GM19238 (cell line): ENCODE results near the gene SAMD9L.

ENCODE experiments used
- DNase-seq: peaks from one replicate; pipeline ENCODE4 v3.0.0; 2011; ENCODE audit warnings: low spot score; ENCODE audit not compliant: insufficient read length

The SAMD9L gene

DNA sequence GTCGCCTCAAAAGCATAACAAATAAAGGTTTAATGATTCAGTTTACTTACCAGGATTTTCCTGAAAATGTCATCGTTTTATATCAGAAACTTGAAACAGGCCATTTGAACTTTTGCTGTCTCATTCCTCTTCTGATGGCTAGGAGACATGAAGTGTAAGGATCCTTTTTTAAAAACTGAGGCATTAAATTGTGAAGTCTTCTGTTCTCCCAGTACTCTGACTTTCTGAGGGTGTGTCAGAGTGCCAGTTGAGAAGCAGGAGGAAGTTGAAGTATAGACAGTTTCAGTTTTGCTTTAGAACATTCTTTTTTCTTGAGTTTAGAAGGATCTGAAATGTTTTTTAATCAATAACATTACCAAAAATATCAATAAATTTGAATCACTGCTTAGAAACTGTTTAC is at the start of gene SAMD9L:
TSS of gene SAMD9L (minus strand) at position 242 of the 400 bp plus-strand sequence. CDS start 12,414 bp downstream, outside the sequence.
- DNase-seq, result peak; percentile 11

DNA sequence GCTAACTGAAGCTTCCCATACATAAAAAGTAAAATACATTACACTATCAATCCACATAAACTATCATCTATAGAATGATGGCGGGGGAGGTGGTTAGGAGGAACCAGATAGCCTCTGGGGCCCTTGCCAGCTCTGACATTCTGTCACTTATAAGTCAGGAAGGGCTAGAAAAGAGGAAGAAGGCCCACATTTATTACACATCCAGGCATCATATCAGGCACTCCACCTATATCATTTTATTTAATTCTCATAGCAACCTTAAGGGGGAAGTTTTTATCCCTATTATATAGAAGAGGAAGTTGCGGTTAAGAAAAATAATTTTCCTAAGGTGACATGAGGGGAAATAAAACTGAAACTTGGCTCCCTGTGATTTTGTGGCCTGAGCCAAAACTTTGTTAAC is 48.2 kb upstream of the SAMD9L start:
- no peak for DNase-seq

DNA sequence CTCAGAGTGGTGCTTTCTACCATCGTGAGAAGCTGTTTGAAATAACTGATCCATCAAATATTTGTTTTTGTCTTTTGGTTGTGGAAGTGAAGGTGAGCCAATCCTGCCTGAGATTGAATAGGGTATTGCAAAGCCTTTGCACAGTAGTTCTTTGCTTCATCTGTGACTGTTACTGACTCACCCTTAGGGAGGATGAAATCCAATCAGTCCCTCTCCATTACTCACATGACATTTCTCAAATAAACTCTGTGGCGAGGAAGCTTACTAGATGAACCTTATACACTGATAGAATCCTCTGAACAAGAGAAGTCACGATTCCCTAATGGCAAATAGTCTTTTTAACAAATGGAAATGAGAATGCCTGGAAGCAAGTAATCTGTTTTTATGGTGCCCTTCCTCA is 46.2 kb upstream of the SAMD9L start:
- no peak for DNase-seq

DNA sequence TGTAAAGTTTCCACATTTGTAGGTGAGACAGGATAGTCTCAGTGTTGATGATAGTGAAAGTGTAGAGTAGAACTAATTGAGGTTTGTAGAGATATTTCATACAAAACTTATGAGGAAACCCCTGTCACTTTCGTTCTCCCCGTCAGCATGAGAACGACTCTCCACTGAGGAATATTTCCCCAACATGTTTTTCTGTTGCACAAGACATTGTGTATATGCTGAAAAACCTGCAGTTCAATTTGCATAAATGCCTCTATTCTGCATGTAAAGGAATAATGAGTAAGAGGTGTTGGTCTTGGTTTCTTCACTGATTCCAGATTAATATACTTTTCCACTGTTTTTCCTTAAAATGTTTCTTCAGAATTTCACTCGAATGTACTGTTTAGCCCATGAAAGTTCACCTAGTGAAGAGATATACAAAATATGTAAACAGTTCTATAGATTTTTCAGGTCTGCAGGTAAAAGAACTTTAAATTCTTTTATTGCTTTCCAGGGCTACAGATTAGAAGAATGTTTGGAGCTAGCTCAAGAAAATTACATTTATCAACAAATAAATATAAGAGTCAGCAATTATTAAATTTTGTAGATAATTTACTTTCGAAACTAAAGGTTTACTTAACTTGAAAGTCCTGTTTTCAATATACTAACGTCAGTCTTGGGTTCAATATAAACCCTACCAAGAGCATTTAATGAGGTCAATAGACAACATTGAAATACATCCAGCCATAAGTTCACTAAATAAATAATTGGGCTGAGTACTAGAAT is 40.9 kb upstream of the SAMD9L start:
- DNase-seq, result no peak

- DNase-seq, result no peak
These were observed 37.3 kb upstream of the SAMD9L start for GRCh38 chr7:93185303-93186027.

GRCh38 chr7:93179173-93179572 is 31.0 kb upstream of the SAMD9L start:
- DNase-seq, result no peak

GRCh38 chr7:93178213-93178612 is 30.0 kb upstream of the SAMD9L start:
- no peak for DNase-seq

GRCh38 chr7:93176992-93177580 is 28.9 kb upstream of the SAMD9L start:
- no peak for DNase-seq

- DNase-seq, result no peak
These were observed 27.0 kb upstream of the SAMD9L start for GRCh38 chr7:93175219-93175618.

DNA sequence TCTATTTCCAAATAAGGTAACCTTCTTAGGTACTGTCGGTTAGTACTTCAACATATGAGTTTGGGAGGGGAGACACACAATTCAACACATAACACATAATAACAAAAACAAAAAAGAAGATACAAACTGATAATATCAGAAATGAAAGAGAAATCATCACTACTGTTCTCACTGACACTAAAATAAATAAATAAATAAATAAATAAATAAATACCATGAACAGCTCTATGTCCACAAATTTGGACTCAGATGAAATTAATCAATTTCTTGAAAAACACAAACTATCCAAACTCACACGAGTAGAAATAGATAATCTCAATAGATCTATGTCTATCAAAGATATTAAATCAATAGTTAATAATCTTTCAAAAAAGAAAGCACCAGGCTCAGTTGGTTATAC is 24.5 kb upstream of the SAMD9L start:
- no peak for DNase-seq

DNA sequence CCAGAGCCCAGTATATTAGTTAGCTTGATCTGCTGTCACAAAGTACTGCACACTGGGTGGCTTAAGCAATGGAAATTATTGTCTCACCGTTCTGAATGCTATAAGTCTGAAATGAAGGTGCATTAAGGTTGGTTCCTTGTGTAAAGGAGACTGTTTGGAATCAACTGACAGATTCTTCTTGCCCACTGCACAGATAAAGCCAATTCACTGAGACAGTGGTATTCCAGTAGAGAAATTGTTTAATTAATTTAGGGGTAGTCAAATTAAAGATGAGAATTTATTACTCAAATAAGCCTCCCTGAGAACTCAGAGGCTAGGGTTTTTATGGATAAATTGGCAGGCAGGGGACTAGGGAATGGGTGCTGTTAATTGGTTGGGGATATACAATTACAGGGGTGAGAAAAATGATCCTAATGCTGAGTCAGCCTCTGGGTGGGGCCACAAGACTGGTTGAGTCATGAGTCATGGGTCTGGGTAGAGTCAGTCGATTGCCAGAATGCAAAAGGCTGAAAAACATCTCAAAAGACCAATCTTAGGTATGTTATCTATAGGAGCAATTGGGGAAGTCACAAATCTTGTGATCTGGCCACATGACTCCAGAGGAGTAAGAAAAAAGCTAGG is 23.5 kb upstream of the SAMD9L start:
- DNase-seq, result no peak

DNA sequence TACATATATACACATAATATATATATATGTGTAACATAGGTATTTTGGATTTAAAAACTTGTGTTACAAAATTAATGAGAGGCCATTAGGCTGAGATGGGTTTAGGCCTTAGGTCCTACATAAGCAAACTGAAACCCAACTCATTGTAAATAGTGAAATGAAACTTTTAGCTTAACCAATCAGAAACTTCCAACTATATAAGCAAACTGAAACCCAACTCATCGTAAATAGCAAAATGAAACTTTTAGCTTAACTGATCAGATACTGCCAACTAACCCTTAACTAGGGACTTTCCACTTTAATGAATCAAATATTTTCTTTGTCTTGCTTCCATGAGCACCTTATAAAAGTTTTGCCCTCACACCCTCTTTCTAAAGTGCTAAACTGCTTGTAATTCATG is 17.3 kb upstream of the SAMD9L start:
- peak; percentile 1 for DNase-seq

DNA sequence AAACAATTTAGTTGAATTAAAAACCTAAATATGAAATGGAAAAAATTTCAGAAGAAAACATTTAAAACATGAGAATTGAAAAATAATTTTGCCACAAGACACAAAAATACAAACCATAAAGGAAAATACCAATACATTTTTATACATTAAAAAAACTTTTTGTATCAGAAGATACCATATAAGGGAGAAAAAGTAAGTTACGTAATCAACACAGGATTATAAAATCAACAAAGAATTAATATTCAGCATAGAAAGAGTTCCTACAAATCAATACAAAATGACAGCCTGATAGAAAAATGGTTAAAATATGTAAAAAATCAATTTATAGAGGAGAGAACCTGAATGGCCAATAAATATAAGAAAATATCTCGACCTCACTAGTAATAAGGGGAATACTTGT is 16.6 kb upstream of the SAMD9L start:
- no peak for DNase-seq

DNA sequence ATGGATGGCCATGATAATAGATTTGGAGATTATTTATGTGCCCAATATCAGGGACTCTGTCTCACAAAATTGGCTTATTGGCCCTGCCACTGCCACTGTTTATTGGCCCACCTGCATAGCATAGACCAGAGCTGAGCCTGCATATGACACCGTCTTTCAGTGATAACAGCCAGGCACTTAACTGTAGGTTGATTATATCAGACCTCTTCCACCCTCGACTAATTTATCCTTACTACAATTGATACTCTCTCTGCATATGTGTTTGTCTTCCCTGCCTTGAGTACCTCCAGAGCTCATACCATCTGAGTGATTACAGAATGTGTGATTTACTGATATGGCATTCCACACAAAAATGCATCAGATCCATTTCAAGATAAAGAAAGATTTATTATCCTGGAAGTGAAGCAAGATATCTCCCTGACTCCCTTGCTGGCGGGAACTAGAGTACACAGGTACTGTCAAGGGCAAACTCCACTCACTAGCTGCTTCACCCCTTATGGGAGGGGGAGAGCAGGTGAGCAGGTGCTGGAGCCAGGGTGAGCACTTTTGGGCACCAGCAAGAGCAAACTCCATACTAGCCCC is 13.1 kb upstream of the SAMD9L start:
- no peak for DNase-seq

DNA sequence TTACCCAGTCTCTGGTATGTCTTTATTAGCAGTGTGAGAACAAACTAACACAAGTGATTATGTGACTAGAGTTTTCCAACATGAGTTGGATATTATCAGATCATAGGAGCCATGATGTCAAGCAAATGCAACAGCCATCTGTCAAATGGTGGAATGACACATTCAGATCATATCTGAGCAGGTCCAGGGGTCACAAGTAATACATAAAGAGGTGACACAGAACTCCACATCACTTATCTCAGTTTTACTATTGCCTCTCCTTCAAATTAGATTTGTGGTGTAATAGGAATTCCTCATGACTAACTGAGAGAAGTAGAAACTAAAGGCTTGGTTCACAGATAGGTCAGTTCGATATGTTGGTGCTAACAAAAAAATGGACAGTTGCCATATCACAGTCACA is 12.2 kb upstream of the SAMD9L start:
- no peak for DNase-seq

DNA sequence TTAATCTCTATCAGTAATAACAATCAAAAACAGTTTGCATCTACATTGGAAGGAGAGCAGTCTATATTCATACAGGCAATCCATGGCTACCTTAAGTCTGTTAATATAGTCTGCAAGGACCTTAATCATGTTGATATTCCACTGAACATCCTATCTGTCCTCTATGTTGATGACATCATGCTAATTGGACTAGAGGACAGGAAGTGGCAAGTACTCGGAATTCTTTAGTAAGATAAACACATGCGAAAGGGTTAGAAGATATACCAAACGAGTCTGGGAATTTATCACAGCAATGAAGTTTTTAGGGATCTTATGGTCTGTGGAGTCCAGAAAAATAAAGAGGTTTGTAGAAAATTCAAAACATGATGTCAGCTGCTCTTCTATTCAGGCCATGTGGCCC is 11.3 kb upstream of the SAMD9L start:
- no peak for DNase-seq

DNA sequence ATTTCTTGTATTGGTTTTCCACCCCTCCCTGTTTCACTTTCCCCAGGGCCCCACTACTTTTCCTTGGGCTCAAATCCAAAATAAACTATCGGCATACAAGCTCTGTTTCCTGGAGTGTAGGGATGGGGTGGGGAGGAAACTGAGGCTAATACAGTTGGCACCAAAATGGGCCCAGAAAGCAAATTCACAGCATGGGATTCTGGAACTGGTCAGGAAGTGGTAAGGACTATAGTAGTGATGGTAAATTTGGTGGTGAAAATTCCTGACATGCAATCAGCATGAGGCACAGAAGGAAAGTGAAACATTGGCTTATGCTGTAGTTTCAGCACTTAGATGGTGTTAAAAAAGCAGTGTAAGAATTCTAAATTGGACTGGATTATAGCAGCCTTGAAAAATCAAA is 8.7 kb upstream of the SAMD9L start:
- no peak for DNase-seq

GRCh38 chr7:93150200-93150835 is 2.1 kb upstream of the SAMD9L start:
- no peak for DNase-seq

DNA sequence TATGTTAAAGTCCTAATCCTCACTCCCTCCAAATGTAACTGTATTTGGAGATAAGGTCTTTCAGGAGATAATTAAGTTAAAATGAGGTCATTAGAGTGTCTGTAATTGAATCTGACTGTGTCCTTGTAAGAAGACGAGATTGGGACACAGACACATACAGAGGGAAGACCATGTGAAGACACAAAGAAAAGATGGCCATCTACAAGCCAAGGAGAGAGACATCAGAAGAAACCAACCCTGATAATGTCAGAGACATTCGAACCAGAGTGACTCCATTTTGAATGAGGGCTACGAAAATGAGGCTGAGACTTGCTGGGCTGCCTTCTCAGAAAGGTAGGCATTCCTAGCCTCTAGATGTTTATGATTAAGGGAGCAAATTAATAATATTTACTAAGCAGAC is 542 bp upstream of the SAMD9L start:
- no peak for DNase-seq

DNA sequence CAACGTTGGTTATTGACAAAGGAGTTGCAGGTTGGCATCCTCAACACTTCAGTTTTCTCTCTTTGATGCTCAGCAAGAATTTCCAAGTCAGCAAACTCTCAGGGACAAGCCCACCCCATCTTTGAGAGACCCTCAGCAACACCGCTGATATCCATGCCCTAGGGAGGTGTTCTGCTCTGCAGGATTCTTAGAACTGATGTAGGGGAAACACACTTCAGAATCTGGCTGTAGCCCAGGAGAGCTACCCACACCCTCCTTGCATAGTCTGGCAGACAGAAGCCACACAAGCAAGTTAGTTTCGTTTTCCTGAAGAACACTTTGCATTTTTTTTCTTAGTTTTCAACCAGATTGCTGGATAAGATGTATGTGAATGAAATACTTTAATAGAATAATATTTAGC is 822 bp downstream of the SAMD9L start:
- peak; percentile 30 for DNase-seq

DNA sequence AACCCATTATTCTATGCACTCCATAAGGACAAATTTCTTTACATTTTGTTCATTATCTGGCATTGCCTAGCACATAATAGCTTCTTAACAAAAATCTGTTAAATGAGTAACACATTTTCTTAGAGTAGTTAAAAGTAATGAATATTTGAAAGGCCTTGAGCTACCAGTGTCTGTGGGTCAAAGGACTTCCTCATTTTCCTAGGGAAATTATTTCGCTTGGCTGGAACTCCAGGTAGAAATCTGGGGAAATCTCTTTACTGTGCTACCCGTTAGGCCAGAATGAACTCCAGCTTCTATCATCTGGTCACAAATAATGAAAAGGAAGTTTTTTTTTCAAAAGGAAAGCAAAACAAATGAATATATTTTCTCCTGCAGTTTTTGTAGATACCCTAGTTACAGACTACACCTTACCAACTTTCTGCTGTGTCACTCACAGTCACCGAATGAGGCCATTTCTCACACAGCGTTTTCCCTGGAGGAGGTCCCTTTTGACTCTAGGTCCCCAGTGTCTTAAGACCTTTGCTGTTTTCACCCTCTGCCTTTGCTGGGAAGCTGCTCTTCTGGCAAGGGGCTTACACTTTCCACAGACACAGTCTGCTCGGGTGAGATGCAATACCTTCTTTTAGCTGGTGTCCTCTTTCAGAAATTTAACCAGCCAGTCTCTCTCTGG is 1.6 kb downstream of the SAMD9L start:
- DNase-seq, result peak; percentile 2
